Epithelial cell of proximal tubule (primary cell): ENCODE measurements around the gene TLNRD1. TPM values are rescaled to one million over a fixed set of nuclear protein-coding genes. Genes with fewer than 3 reads are reported as not detected.
"Not testable (repeated sequence)": the region's sequence is repeated elsewhere in the genome, so short reads cannot be mapped to it uniquely, and the experiment has no call there.

ENCODE experiments used
- DNase-seq: peaks from one replicate; pipeline ENCODE4 v3.0.0-alpha.2; 2011; ENCODE audit warnings: low read depth
- H3K4me3 ChIP-seq: 2 replicates; pipeline ENCODE4 v1.5.1; 2011; ENCODE audit warnings: low read depth, mild to moderate bottlenecking, low read length
- total RNA-seq: library from RNA; depleted of rRNA; stranded (reverse); fragments of >200 nt; gene quantifications from 2 replicates; pipeline ENCODE4 v1.2.3, GENCODE V29; 2015
- TF ChIP-seq, protein P1 (sequence below): conservative IDR thresholded peaks from 2 replicates; pipeline ENCODE4 v1.5.1; 2012; ENCODE audit warnings: low read depth, mild to moderate bottlenecking, low read length

Gene TLNRD1
- total RNA-seq, 1 donor from 2014 or later: 45.4 TPM

DNA sequence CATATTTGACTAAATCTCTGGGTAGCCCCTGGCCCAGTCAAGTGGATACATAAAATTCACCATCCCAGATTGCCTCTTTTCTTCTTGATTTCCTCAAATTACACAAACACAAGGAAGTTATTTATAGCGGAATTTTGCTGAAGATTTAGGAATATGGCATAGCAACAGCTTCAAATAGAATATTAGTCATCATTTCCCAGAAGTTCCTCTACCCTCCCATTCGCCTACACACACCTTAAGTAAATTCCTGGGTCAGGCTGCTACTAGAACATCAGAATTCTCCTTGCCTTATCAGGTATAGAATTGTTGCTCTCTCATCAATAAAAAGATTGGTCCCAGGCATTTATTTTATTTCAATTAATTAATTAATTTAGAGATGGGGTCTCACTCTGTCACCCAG, 42.7 kb upstream of the TLNRD1 start:
- TF ChIP-seq, protein P1, sequence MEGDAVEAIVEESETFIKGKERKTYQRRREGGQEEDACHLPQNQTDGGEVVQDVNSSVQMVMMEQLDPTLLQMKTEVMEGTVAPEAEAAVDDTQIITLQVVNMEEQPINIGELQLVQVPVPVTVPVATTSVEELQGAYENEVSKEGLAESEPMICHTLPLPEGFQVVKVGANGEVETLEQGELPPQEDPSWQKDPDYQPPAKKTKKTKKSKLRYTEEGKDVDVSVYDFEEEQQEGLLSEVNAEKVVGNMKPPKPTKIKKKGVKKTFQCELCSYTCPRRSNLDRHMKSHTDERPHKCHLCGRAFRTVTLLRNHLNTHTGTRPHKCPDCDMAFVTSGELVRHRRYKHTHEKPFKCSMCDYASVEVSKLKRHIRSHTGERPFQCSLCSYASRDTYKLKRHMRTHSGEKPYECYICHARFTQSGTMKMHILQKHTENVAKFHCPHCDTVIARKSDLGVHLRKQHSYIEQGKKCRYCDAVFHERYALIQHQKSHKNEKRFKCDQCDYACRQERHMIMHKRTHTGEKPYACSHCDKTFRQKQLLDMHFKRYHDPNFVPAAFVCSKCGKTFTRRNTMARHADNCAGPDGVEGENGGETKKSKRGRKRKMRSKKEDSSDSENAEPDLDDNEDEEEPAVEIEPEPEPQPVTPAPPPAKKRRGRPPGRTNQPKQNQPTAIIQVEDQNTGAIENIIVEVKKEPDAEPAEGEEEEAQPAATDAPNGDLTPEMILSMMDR: no peak
- DNase-seq: no peak
- no peak overlapping the region for H3K4me3 ChIP-seq

DNA sequence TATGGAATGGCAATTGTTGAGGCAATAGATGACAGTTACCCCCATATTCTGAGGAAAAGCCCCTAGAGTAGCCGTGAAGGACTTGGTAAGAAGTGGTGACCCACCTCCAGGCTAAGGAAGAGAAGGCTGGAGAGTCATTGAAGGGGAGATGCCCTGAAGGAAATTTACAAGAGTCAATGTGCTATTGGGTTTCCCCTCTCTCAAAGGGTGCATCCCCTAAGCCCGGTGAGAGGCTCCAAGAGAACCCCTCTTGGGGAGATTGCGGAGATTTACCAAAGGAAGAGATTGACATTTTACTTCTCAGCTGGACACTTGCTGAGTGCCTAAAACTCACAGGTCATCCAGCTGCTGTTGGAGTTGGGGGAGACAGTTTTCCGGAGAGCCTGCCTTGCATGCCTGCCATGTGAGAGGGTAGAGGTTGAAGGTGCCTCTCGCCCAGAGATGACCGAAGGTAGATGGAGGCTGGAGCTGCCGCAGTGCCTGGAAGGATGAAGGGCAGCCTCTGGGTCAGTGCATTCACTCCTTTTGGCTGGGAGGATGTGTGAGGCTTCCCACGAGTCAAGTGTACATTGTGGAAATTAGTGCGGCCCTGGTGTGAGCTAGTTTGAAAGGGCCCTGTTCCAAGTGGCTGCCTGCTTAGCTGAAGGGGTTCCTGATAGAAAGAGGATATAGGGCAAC, 41.8 kb upstream of the TLNRD1 start:
- TF ChIP-seq, protein P1: no peak
- no peak overlapping the region for H3K4me3 ChIP-seq
- no peak for DNase-seq

DNA sequence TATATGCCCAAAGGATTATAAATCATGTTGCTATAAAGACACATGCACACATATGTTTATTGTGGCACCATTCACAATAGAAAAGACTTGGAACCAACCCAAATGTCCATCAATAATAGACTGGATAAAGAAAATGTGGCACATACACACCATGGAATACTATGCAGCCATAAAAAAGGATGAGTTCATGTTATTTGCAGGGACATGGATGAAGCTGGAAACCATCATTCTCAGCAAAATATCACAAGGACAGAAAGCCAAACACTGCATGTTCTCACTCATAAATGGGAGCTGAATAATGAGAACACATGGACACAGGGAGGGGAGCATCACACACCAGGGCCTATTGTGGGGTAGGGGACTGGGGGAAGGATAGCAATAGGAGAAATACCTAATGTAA, 35.3 kb upstream of the TLNRD1 start:
- not testable (repeated sequence) for DNase-seq

DNA sequence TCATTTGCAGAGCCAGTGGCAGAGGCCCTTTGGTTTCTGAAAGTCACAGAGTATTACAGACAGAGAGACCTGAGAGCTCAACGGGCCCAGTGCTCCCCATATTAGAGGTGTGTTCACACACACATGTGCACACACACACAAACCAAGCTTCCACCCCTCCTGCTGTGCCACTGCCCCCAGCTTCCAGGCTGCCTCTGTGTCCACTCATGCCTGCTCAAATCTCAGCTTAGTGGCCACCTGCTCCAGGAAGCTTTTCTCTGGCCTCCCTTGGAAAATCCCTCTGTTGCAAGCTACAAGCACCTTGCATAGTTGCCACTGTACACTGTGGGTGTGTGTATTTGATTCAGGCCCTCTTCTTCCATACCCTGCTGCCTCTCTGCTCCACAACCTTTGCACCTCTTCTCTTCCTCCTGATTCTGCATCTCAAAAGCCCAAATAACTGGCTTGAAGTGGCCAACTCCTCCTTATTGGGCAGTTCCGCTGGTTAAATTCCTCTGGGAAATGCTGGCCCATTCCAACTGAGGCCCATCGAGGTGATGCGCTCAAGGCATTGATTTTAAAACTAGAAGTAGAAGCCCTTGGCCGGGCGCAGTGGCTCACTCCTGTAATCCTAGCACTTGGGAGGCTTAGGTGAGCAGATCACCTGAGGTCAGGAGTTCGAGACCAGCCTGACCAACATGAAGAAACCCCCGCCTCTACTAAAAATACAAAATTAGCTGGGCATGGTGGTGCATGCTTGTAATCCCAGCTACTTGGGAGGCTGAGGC, 34.1 kb upstream of the TLNRD1 start:
- DNase-seq: no peak
- no peak overlapping the region for H3K4me3 ChIP-seq
- TF ChIP-seq, protein P1: no peak

More for the DNA sequence above, 35.3 kb upstream of the TLNRD1 start:
- H3K4me3 ChIP-seq: not testable (repeated sequence)

DNA sequence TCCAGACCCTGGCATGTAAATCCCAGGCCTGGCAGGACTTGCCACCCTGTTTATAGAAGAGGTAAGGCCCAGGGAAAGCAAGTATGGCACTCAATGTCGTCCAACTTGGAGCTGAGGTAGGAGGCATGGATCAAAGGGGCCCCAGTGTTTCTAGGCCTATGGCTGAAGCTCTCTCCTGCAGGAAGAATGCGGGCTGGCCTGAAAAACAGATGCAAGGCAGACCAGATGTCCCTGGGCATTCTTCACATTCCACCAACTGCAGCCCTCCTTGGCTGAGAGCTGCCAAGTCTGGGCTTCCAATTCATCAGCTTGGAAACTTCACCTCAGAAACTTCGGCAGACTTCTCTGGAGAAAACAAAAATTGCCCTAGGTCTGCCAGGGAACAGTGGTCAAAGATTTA, 33.3 kb upstream of the TLNRD1 start:
- no peak for DNase-seq
- H3K4me3 ChIP-seq: no peak overlapping the region
- TF ChIP-seq, protein P1: no peak

DNA sequence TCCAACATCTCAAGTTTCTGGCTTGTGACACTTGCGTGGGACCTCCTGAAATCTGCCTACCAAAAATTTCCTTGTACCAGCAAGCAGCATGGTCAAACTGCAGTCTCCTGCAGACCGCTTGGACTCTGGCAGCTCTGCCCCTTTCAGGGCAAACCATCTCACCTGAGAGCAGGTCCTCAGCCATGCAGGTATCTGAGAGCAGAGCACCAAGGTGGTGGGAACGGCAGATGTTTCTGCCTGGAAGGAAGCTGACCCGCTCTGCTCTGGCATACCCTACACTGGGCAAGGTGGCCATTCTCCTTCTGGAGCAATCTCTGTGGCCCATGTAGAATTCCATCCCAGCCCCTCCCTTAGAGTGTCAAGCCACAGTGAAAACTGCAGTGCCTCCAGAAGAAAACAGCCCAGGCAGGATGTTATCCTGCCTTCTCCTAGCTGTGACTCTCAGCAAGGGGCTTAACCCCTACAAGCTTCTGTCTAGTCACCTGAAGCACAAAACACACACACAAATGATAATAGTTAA, 32.7 kb upstream of the TLNRD1 start:
- no peak overlapping the region for H3K4me3 ChIP-seq
- no peak for DNase-seq
- TF ChIP-seq, protein P1: no peak

DNA sequence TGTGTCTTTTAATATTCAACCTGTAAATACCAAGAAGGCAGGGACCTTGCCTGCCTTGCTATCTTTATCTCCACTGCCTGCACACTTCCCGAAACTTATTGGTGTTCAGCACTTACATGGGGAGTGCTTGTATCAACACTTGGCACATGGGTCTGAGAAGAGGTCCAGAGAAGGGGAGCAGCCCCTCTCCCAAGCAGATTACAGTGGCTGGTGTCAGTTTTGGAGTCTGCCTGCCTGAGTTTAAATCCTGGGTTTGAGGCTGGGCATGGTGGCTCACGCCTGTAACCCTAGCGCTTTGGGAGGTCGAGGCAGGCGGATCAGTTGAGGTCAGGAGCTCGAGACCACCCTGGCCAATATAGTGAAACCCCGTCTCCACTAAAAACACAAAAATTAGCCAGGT, 31.4 kb upstream of the TLNRD1 start:
- TF ChIP-seq, protein P1: no peak
- no peak overlapping the region for H3K4me3 ChIP-seq
- DNase-seq: no peak
